H1 (cell line): ENCODE measurements around the gene DDC.

Source experiments
- ATF3 ChIP-seq: IDR thresholded peaks from 2 replicates; pipeline ENCODE4 v1.6.1; 2011; ENCODE audit warnings: low read depth, mild to moderate bottlenecking, low read length; ENCODE audit not compliant: insufficient read depth
- CEBPB ChIP-seq: IDR thresholded peaks from 2 replicates; pipeline ENCODE4 v1.6.1; 2012; ENCODE audit warnings: low read depth, low read length
- CREB1 ChIP-seq: IDR thresholded peaks from 2 replicates; pipeline ENCODE4 v1.6.1; 2012; ENCODE audit warnings: inconsistent platforms
- CTCF ChIP-seq, 3 experiments: IDR thresholded peaks; 1 replicate in 2 of 3; 2 replicates in 1 of 3; pipeline versions ENCODE4 v1.5.1 to v1.6.1; 2011; ENCODE audit warnings: low read length in 3 of 3, mild to moderate bottlenecking in 3 of 3, inconsistent platforms in 2 of 3, low read depth in 1 of 3, moderate library complexity in 1 of 3; ENCODE audit not compliant: insufficient read depth in 1 of 3; ENCODE audit errors: control extremely low read depth in 1 of 3
- EP300 ChIP-seq, 2 experiments: IDR thresholded peaks; 1 replicate in 1 of 2; 2 replicates in 1 of 2; pipeline ENCODE4 v1.6.1; 2011 to 2012; ENCODE audit warnings: low read depth in 2 of 2, low read length in 2 of 2, mild to moderate bottlenecking in 2 of 2, borderline replicate concordance in 1 of 2, inconsistent platforms in 1 of 2, moderate library complexity in 1 of 2
- GABPA ChIP-seq: IDR thresholded peaks from 2 replicates; pipeline ENCODE4 v1.6.1; 2011; ENCODE audit warnings: mild to moderate bottlenecking, low read length, moderate library complexity, borderline replicate concordance; ENCODE audit not compliant: insufficient read depth
- HDAC2 ChIP-seq, 2 experiments: fragments of 300-600 bp in 1 of 2; sonication (generic) in 1 of 2; IDR thresholded peaks; 2 replicates each; pipeline ENCODE4 v1.6.1; 2011 to 2012; ENCODE audit warnings: low read depth in 2 of 2, low read length in 2 of 2, mild to moderate bottlenecking in 2 of 2, moderate library complexity in 2 of 2, borderline replicate concordance in 1 of 2, inconsistent platforms in 1 of 2
- MAFK ChIP-seq: IDR thresholded peaks from 2 replicates; pipeline ENCODE4 v1.6.1; 2012; ENCODE audit warnings: low read depth, mild to moderate bottlenecking, improper control_type of control experiment, low read length
- MAX ChIP-seq: IDR thresholded peaks from 2 replicates; pipeline ENCODE4 v1.6.1; 2012; ENCODE audit warnings: inconsistent platforms
- NANOG ChIP-seq: IDR thresholded peaks from 2 replicates; pipeline ENCODE4 v1.6.1; 2011; ENCODE audit warnings: low read length, low read depth, mild to moderate bottlenecking, inconsistent platforms; ENCODE audit not compliant: insufficient read depth, poor library complexity, severe bottlenecking
- POLR2A ChIP-seq, 2 experiments: IDR thresholded peaks; 1 replicate in 1 of 2; 2 replicates in 1 of 2; pipeline ENCODE4 v1.6.1; 2011; ENCODE audit warnings: low read depth in 2 of 2, low read length in 2 of 2, mild to moderate bottlenecking in 2 of 2; ENCODE audit errors: control extremely low read depth in 1 of 2
- SIN3A ChIP-seq, 2 experiments: IDR thresholded peaks in 1 of 2; conservative IDR thresholded peaks in 1 of 2; 2 replicates each; pipeline ENCODE4 v1.6.1; 2011 to 2012; ENCODE audit warnings: low read length in 2 of 2, improper control_type of control experiment in 1 of 2, low read depth in 1 of 2, mild to moderate bottlenecking in 1 of 2
- SRF ChIP-seq: IDR thresholded peaks from 2 replicates; pipeline ENCODE4 v1.6.1; 2011; ENCODE audit warnings: mild to moderate bottlenecking, low read depth, low read length, moderate library complexity

GRCh38 chr7:50431722-50432305 lies 133.4 kb downstream of the DDC start:
- TF ChIP-seq NANOG (no peak), SRF (no peak), CTCF (IDR thresholded peaks at IDR 0.05; ENCODE audit: control extremely low read depth in 1 of 3, insufficient read depth in 1 of 3, low read depth in 1 of 3, low read length in 3 of 3) (no peak), MAFK (no peak), EP300 (IDR thresholded peaks at IDR 0.05; ENCODE audit: borderline replicate concordance in 1 of 2, low read depth in 2 of 2, low read length in 2 of 2) (no peak), POLR2A (IDR thresholded peaks at IDR 0.05; ENCODE audit: control extremely low read depth in 1 of 2, low read depth in 2 of 2, low read length in 2 of 2) (no peak), HDAC2 (IDR thresholded peaks at IDR 0.05; ENCODE audit: borderline replicate concordance in 1 of 2, low read depth in 2 of 2, low read length in 2 of 2) (no peak), GABPA (no peak), ATF3 (no peak), SIN3A (conservative IDR thresholded peaks at IDR 0.05 in 1 of 2, IDR thresholded peaks at IDR 0.05 in 1 of 2; ENCODE audit: low read depth in 1 of 2, low read length in 2 of 2) (no peak), CREB1 (no peak), CEBPB (no peak), MAX (no peak)
